OCI-M2 (cell line): Measurements from ENCODE around the gene B3GAT1.

Experiments used
- DNase-seq: peaks from one replicate; lab custom pipeline; 2025; ENCODE audit not compliant: unreplicated experiment; lab: John Stamatoyannopoulos, UW

B3GAT1 gene

DNA sequence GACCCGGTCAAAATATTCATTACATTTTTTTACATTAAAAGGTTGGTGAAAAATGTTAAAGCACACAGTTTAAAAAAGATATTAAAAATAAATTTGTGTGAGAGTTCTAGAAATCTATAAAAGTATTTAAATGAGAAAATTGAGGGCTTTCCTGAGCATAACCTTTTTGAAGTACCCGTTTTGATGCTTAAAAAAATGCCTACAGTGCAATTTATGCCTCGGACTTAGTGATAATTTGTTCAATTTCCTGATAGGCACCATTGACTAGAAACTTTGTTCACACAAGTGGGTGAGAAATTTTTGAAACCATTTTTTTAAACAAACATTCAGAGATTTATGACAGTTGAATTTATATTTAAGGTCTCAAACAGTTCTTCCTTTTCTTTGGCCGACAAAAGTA lies 29.7 kb upstream of the B3GAT1 start:
- no peak for DNase-seq

DNA sequence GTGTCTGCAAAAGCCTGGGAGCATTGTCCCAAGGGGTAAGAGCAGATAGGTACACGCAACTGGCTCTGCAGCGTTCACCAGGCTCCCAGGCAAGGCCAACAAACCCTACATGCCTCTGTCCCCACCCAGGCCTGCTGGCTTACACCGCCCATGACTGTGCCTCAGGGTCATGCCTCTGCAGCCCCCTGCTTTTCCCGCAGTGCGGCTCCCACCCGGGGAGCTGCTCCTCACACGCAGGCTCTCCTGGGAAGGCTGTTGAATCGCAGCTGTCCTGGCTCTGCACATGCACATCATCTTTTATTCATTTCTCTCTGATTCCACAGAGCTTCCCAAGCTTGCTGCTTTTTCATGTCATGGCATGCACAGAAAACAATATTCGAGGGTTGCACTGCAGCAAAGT lies 29.2 kb upstream of the B3GAT1 start:
- no peak for DNase-seq

DNA sequence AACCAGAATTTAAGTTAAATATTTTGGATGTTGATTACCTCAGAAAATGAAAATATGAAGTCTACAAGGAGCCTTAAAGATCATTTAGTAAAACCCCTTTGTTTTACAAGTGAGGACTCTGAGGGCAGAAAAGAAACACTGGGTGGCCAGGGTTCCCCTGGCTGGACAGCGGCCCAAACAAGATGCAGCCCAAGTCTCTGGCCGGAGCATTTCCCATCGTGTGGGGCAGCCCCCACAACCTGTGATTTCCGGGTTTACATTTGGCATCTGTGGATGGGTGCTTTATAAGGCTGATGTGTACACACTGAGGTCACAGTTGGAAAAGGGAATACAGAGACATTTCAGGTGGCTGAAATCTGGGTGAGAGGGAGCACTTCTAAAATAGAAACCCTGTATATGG lies 28.8 kb upstream of the B3GAT1 start:
- no peak for DNase-seq

DNA sequence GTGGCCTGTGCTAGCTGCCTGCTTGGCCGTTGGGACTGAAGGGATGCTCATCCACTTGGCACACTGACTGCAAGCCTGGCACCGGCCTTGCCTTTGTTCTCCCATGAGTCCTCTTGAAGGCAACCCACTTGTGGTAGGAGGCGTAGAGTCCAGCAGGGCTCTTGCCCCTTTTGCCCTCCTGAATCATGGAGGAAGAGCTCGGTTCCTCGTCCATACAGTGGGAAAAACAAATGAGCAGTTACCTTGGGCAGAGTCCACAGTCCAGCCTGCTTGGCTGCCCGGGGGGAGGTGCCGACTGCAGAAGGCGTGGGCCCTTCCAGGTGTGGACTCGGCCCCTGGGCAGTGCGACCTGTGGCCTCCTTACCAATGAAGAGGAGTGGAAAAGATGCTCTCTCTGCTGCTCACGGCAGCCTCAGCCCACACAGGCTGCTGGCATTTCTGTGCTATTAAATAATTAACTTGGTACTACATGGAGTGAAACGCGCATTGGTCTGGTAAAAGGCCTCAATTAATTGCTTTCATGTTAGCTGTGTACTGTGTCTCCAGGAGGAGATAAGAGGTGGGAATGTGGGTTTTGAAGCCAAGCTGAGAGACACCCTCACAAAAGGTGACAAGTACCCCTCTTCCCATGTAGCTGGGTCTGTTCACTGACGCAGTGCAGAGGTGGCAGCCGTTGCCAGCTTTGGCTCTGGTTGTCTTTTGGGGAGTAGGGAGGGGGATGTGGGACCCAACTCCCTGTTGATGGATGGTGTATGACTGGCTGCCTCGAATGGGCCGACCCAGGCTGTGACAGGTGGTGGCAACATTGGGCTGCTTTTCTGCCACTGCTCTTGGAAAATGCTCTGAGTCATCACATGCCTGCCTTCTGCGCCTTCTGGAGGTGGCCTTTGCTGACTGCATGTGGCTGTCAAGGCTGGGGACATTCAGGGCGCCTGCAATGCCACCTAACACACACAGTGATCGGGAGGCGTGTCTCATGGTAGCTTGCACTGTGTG lies 26.8 kb upstream of the B3GAT1 start:
- DNase-seq = no peak

DNA sequence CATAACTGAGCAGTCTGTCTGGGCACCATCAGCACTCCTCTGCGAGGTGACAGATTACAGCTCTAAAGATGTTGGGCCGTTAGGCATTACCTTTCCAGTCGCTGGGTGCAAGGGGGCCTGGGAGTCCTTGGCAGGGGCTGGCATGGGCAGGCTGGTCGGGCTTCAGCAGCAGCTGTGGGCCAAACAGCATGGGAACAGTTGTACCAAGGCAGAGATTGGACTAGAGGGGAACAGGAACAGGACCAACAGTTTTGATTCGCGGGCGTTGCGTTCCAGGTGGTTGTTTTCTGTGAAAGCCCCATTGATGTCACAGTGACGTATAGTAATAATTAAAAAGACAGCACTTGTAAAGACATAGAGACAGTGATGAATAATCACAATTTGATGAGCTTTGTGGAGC lies 25.8 kb upstream of the B3GAT1 start:
- no peak for DNase-seq

DNA sequence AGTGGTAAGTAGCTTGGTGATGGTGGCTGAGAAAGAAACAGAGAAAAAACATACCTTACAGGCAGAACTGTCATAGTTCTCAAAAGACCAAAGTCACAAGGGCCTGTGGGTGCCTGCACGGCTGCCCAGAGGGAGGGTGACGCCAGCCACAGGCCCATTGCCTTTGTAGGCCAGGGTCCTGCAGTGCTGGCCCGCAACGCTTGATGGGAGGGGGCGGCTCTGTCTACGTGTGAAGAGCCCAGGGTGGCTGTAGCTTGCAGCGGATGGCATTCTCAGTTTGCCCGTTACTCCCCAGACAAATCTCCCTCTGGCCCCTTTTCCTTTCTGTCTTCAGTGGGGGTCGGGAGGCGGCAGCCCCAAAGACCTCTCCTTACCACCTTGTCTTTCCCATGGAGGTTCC lies 24.7 kb upstream of the B3GAT1 start:
- DNase-seq = no peak

DNA sequence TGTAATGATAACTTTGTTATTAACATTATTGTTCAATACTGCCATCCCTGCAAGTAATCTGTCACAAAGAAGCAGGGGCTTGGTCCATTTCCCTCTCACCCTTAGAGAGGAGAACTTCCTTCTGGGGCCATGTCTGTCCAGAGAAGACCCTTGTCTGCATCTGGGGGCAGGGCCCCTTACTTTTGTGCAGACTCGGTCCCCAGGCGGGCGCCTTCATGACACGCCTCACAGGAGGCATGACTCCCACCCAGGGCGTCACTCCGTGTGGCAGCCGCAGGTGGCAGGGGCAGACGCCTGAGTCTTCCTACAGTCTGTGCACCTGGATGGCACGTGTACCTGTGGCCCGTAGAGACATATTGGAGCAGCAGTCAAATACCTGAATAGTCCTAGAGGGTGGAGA lies 21.8 kb upstream of the B3GAT1 start:
- DNase-seq = no peak

DNA sequence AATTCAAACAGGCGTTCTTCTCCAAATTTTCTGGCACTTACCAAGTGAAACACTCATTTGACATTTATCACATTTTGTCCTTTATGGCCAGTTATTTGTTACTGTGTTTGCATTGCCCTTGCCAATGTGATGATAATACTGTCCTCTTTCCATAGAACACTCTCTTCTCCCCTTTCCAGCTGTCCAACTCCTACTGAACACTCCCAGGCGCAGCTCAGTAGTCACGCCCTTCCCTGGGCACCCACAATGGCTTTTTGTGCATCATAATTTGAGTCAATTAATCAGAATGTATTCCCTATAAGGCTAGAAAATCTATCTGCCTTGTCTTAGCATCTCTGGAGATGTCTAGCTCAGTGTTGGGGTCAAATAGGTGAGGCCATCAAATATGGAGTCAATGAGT lies 21.2 kb upstream of the B3GAT1 start:
- DNase-seq = no peak

DNA sequence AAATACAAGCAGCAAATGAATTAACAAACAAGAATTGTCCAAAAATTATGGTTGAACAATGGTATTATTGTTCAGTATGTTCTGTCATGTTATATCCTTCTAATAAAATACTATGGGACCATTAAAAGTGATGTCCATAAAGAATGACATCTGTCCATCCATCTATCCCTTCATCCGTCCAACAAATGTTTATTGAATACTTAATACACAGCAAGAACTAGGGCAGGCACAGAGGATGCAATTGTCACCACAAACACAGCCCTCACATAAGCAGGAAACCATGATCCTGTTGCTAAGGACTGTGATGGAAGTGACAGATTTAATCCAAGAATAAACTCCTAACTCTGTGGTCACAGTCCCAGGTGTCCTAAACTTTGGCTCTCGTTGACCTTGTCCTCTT lies 20.7 kb upstream of the B3GAT1 start:
- DNase-seq = no peak

DNA sequence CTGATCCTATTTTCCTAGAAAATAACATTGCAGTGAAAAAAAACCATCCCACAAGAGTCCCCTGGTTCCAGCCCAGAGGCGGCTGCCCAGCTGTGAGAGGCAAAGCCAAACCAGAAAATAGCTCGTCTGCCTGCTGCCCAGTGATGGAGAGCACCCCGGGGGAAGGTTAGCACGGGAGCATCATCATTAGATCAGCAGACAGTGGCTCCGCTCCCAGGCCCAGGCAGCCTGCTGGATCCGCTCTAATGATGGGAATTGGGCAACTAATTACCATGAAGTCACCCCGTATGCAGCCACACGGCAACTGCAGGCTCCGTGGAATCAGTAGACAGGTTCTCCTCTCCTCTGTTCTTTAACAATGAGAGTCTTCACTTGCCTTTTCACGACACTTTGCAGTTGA lies 17.1 kb upstream of the B3GAT1 start:
- DNase-seq = no peak

DNA sequence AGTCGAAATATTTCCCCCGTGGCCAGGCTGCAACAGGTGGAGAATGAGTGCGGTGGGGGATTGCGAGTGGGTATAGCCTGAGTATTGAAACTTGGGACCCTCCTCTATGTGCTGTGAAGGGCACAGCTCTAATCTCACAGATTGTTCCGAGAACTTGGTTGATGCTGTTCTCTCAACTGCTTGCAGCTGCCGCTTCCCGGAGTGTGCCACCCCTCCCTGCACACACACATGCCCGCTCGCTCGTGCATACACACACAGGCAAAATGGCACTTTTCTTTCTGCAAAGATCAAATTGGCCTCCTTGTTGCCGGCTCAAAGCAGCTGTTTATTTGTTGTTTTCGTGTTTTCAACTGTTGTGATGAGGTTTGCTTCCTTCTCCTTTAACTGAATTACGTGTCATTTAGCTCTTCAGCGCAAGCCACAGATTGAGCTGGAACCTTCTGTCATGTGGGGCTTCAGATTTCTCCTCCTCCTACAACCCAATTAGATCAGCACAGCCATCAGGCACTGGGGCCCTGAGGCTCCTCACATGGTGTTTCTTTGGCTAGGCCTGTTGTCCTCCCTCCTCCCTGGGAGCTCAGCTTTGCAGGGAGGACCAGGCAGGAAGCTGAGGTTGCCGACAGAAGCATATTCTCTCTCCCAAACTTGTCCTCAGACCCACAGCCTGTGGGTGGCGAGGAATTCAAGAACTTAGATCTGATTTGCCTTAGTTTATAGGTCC lies 13.9 kb upstream of the B3GAT1 start:
- DNase-seq = no peak

DNA sequence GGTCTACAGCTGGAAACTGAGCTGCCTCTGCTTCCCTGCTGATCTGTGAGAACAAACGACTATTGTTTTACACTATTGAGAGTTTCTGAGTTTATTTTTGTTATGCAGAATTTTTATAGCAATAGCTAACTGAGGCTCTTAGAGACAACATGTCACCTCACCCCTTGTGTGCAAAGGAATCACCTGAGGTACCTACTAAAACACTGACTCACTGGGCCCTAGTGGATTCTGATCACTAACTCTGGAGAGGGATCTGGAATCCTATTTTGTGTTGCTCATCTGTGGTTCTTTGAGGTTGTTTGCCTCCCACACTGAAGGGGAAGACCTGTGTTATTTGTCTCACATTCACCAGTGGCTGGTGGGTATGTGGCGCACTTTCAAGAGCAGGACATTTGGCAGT lies 13.4 kb upstream of the B3GAT1 start:
- no peak for DNase-seq

DNA sequence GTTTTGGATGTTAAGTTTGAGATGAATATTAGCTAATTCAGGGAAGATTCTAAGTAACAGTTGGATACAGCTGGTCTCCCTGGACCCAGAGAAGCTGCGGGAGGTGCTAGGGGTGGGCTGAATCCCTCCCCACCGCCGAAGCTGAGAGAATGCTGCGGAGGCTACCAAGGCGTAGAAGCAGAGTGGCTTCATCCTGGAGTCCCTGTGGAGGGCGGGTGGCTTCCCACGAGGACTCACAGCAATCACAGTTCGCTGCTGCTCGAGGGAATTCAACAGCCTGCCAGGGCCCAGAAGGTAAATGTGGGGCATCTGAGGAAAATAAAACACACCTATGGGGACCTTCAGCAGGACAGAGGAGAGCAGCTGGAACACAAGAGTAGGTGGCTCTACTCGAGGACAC lies 11.1 kb upstream of the B3GAT1 start:
- DNase-seq = no peak

DNA sequence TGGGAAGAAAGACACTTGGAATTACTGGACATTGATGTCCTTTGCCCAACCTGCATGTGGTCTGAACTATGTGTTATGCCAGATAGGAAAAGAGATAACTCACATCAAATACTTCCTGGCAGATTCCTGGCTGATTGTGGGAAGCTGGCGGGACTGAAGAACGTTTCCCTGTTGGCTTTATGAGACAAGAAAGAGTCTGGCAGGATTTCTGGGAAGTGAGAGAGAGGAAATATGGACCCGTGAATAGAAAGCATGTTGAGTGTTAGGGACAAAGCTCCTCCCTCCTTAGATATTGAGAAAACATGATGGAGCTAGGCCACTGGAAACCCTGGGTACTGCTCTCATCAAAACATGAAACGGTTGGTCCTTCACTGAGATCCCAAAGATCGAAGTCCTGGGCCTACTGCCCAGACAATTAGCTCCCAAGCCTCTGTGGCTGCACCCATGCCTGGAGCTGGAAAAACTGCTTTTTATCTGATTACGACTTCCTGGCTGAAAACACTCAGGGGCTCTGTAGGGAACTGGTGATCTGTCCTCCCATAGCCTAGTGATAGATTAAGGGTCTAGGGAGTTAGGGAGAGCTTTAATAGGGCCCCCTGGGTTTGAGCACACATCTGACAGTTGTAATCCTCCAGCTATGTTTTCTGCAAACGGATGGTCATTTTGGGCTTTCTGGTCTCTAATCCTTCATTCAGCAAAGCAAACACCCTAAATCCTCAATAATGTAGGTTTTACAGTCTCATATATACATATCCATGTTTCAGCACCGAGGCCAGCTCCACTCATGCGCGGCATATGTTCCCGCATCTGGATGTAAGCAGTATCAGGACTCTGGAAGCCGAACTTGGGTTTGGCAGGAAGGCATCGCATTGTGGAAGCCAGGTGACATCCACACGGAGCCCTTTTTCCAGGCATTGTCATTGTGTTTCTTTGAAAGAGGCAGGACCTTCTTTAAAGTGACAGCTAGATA lies 6.1 kb upstream of the B3GAT1 start:
- no peak for DNase-seq

DNA sequence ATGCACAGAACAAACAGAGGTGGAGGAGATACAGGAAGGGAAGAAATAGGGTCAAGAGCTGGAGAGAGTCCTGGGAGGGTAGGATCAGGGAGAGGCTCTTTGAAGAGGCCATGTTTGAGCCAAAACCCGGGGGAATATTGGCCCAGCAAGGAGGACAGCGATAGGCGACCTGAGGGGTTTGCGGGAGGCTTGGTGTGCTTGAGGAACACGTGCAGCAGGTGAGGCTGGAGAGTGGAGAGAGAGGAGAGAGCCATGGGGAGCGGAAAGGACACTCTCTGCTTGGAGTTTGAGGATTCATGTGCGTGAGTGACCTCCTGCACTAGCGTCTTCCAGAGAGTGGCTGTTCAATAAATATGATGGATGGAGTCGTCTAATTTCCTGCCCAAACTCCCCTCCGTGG lies 4.7 kb upstream of the B3GAT1 start:
- DNase-seq = no peak

DNA sequence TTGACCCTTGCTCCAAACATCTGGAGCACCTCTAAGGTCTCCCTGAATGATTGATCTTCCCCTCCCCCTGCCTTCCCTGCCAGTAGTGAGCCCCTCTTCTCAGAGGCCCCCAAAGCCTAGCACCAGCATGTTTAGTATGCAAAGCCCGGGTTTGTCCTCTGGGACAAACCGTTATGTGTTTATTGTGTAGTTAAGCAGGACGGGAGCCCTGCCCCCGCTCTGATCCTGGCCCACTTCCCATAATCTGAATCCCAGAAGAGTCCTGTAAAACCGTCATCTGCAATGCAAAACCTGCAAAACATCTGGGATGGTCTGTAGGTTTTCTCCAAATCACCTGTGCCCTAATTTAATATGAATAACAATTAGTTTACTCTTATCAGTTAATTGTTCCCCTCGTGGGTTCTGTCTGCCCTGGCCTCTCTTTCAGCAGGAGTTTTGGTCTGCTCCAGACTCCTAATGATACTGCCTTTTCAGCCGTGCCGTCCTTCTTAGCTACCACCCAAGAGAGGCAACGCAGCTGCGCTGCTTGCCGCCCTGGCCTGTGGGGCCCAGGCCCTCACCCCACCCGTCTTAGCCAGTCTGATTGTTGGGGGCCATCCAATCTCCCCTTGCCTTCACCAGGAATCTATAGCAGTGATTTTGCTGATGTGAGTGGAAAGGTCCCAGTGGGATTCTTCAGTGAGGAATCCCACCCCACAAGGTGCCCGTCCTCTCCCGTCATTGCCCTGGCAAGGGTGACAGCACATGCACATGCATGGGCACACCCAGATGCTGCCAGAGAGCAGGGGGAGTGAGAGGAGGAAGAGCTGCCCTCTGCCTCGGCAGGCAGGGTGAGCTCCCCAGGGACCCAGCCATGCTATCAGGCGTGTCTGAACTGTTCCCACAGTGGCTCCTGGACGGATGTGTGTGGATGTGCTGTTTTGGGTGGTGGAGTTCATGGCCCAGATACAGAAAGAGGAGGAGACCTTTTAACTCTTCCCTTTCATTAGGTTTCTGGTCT lies 3.0 kb upstream of the B3GAT1 start:
- no peak for DNase-seq

DNA sequence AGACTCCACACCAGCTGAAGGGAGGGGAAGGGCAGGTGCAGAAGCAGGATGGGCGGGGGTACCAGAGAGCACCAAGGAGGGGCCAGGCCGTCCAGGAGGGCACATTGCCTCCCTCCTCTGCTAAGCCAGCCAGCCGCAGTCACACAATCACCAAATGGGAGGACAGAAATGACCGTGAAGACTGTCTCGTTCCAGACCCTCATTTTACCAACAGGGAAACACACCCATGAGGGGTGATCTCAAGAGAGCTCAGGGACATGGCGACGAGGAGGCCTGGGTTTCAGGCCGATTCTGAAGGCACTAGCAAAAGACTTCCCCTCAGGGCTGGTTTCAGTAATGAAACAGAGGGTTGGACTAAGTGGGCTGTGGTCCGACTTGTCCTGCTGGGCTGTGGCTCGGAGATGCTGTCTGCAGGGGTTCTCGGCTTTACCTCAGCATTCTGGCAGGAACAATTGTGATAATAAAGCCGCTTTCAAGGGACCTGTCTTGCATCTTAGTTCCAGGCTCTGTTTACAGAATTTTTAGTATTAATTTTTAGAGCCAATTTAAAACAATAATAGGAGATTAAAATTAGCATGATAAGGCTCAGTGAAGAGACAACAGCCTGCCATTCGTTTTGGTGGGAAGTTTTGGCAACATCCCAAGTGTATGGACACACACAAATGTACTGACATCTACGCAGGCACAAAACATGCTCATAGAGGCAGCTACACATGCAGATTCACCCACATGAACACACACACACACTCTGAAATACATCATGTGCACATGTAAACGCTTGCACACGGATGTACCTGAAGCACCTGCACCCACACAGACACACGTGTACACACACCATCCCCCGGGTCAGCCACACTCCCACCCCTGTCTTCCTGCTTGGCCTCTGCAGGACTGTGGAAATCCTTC lies 2.0 kb upstream of the B3GAT1 start:
- DNase-seq = no peak

DNA sequence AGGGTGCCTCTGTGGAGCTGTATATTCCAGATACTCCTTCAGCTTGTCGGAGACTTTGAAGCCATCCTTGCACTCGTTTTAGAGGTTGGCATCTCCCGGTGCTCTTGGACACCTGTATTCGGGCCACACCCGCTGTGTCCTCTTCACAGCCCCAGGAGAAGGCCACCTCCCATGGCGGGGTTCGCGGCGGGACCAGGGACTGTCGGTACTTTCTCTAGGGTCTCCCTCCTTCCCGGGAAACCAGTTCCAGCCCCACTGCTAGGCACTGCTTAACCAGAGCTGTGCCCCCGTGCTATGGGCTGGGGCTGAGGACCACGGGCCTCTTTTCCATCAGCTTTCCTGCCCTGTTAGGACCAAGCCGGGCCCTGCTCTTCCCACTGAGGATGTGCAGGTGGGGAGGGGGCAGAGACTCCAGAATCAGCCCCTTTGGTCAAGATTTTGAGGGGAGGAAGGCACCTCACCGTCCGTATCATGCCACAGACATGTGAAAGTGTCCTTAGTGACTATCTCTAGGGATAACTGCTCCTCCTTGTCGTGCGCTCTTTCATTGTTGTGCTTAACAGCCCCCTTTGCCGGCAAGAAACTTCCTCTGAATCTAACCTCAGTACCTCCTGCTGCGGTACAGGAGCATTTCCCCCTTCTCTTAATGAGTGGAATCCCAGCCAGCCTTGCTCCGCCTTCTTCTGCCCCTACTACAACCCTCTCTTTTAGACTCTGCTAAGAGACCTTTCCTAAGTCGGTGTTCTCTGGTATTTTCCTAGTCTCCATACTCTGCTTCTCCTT lies 1.2 kb upstream of the B3GAT1 start:
- no peak for DNase-seq
